CD14-positive monocyte (primary cell): ENCODE results near the gene NTN5. TPM values are rescaled to one million over a fixed set of nuclear protein-coding genes. Genes with fewer than 3 reads are reported as not detected.
A peak's percentile ranks its signal among the peaks of the same experiment; 100 is the strongest.

ENCODE experiments used
- DNase-seq, 3 donors: peaks; one replicate each; pipeline ENCODE4 v3.0.0-alpha.2; 2011 to 2022
- H2AFZ ChIP-seq: 2 replicates; pipeline ENCODE4 v1.6.0; 2012; ENCODE audit warnings: mild to moderate bottlenecking, low read depth, low read length, inconsistent platforms; ENCODE audit not compliant: insufficient read depth, poor library complexity, severe bottlenecking
- H3K27ac ChIP-seq, 2 donors: 1 replicate in 1 of 2; 2 replicates in 1 of 2; pipeline ENCODE4 v1.5.1; 2012 to 2013; ENCODE audit warnings: low read length in 2 of 2, control low read depth in 1 of 2, inconsistent platforms in 1 of 2, low read depth in 1 of 2, mild to moderate bottlenecking in 1 of 2
- H3K27me3 ChIP-seq, 2 donors: one replicate each; pipeline versions ENCODE4 v1.6.0 to v1.6.1; 2011 to 2013; ENCODE audit warnings: low read length in 2 of 2; ENCODE audit not compliant: control insufficient read depth in 2 of 2, insufficient read depth in 2 of 2
- H3K36me3 ChIP-seq, 2 donors: replicated peaks in 1 of 2; 1 replicate in 1 of 2; 2 replicates in 1 of 2; pipeline versions ENCODE4 v1.5.1 to v1.6.1; 2012 to 2013; ENCODE audit warnings: low read length in 2 of 2, control low read depth in 1 of 2, inconsistent platforms in 1 of 2, mild to moderate bottlenecking in 1 of 2; ENCODE audit not compliant: insufficient read depth in 2 of 2, control insufficient read depth in 1 of 2
- H3K4me1 ChIP-seq, 2 donors: 1 replicate in 1 of 2; 2 replicates in 1 of 2; pipeline versions ENCODE4 v1.5.1 to v1.6.1; 2012 to 2013; ENCODE audit warnings: low read length in 2 of 2, control low read depth in 1 of 2, inconsistent platforms in 1 of 2, mild to moderate bottlenecking in 1 of 2, moderate library complexity in 1 of 2; ENCODE audit not compliant: insufficient read depth in 2 of 2, control insufficient read depth in 1 of 2
- H3K4me2 ChIP-seq: replicated peaks from 2 replicates; pipeline ENCODE3; 2012; ENCODE audit warnings: low read length, moderate library complexity, mild to moderate bottlenecking; ENCODE audit not compliant: poor library complexity, severe bottlenecking; ENCODE audit errors: extremely low read depth
- H3K4me3 ChIP-seq, 3 experiments: fragments of 200-600 bp in 1 of 3; sonication (generic) in 1 of 3; replicated peaks in 1 of 3; 1 replicate in 2 of 3; 2 replicates in 1 of 3; pipeline ENCODE4 v1.5.1; 2011 to 2013; ENCODE audit warnings: low read length in 3 of 3, mild to moderate bottlenecking in 3 of 3, control low read depth in 2 of 3, low read depth in 2 of 3, inconsistent platforms in 1 of 3, moderate library complexity in 1 of 3
- H3K79me2 ChIP-seq: 2 replicates; pipeline ENCODE4 v1.6.0; 2012; ENCODE audit warnings: mild to moderate bottlenecking, control low read depth, inconsistent platforms, low read length, moderate library complexity; ENCODE audit not compliant: insufficient read depth
- H3K9ac ChIP-seq: 2 replicates; pipeline ENCODE4 v1.6.0; 2017; ENCODE audit warnings: low read length, mild to moderate bottlenecking; ENCODE audit not compliant: insufficient read depth, poor library complexity, severe bottlenecking
- H3K9me3 ChIP-seq, 2 donors: replicated peaks in 1 of 2; 1 replicate in 1 of 2; 2 replicates in 1 of 2; pipeline versions ENCODE4 v1.5.1 to v1.6.1; 2012 to 2013; ENCODE audit warnings: low read length in 2 of 2, control low read depth in 1 of 2; ENCODE audit not compliant: control insufficient read depth in 1 of 2, insufficient read depth in 1 of 2
- H4K20me1 ChIP-seq: 2 replicates; pipeline ENCODE4 v1.6.0; 2012; ENCODE audit warnings: mild to moderate bottlenecking, low read length, control low read depth, moderate library complexity; ENCODE audit not compliant: insufficient read depth
- H3K27ac Mint-ChIP-seq, 7 donors: one replicate each; pipeline ENCODE4 v1.8.0; 2020; ENCODE audit warnings: mild to moderate bottlenecking in 7 of 7, mixed read lengths in 7 of 7, moderate library complexity in 6 of 7, inconsistent platforms in 2 of 7
- H3K27me3 Mint-ChIP-seq, 3 donors: one replicate each; pipeline ENCODE4 v1.8.0; 2021 to 2022; ENCODE audit warnings: low read depth in 3 of 3, mild to moderate bottlenecking in 3 of 3, mixed read lengths in 3 of 3, moderate library complexity in 3 of 3, inconsistent platforms in 1 of 3
- H3K36me3 Mint-ChIP-seq, 2 donors: one replicate each; pipeline ENCODE4 v1.8.0; 2020; ENCODE audit warnings: mixed read lengths in 2 of 2, inconsistent platforms in 1 of 2, mild to moderate bottlenecking in 1 of 2
- H3K4me1 Mint-ChIP-seq: one replicate; pipeline ENCODE4 v1.8.0; 2020; ENCODE audit warnings: mild to moderate bottlenecking, mixed read lengths
- H3K4me3 Mint-ChIP-seq, 2 donors: one replicate each; pipeline ENCODE4 v1.8.0; 2020; ENCODE audit warnings: mild to moderate bottlenecking in 2 of 2, mixed read lengths in 2 of 2, moderate library complexity in 1 of 2
- H3K9me3 Mint-ChIP-seq, 7 donors: one replicate each; pipeline ENCODE4 v1.8.0; 2020 to 2022; ENCODE audit warnings: mixed read lengths in 7 of 7, mild to moderate bottlenecking in 6 of 7, moderate library complexity in 6 of 7, inconsistent platforms in 2 of 7
- CTCF ChIP-seq: fragments of 200-600 bp; IDR thresholded peaks from one replicate; pipeline ENCODE4 v1.8.0; 2022; ENCODE audit warnings: antibody characterized with exemption, mild to moderate bottlenecking
- WGBS: methylation state at CpG from one replicate; pipeline ENCODE4 v1.1.5; 2013; ENCODE audit warnings: missing lambda C conversion rate; ENCODE audit not compliant: insufficient coverage; 5-methylcytosine and 5-hydroxymethylcytosine counted together
- intact Hi-C, 2 donors: fragments of 100-400 bp; cut with micrococcal nuclease; formaldehyde crosslinking; loops; one replicate each; pipeline versions ENCODE4 v1.15.0 to v1.15.1; 2023
- polyA plus RNA-seq, 3 donors: library from polyadenylated mRNA; depleted of rRNA in 1 of 3; unstranded in 2 of 3; stranded (reverse) in 1 of 3; fragments of 300-500 nt in 2 of 3; fragments of >200 nt in 1 of 3; fragmentation: Illumina TruSeq in 2 of 3; gene quantifications; 1 replicate in 2 of 3; 2 replicates in 1 of 3; pipeline ENCODE4 v1.2.3, GENCODE V29; 2012 to 2021

Gene NTN5
- polyA plus RNA-seq, 3 donors, result 0.44 TPM; not detected in 2

GRCh38 chr19:48629599-48630295 is 43.1 kb downstream of the NTN5 start:
- Mint-ChIP-seq H3K9me3 (peaks cover 0 to 3% (median 0%) of the 10 kb centered on the region in 7 donors), H3K4me1 (peaks cover 56% of the 10 kb centered on the region), H3K4me3 (no peak overlapping the region), H3K27ac (peak overlapping the region in 2 of 7 donors; percentile 18 to 68), H3K27me3 (no peaks in the 10 kb centered on the region), H3K36me3 (peaks cover 30 to 51% of the 10 kb centered on the region in 2 donors)
- peaks cover 20% of the 10 kb centered on the region for H3K79me2 ChIP-seq
- no peak for DNase-seq
- no peak overlapping the region for H3K27ac ChIP-seq
- H3K36me3 ChIP-seq, result peaks cover 27 to 55% of the 10 kb centered on the region in 2 donors
- peaks cover 63 to 70% of the 10 kb centered on the region in 2 donors for H3K4me1 ChIP-seq
- no peaks in the 10 kb centered on the region for H3K27me3 ChIP-seq
- H3K4me2 ChIP-seq, result no peak overlapping the region
- no peak overlapping the region for H3K9ac ChIP-seq
- H4K20me1 ChIP-seq, result peaks cover 39% of the 10 kb centered on the region
- no peak for TF ChIP-seq CTCF
- intact Hi-C loops, result loop anchor here in 1 of 2 donors (10.0 kb wide), 2 partner anchors 305 to 335 kb away; partner anchors contain the start of genes EMP3 and FTL
- WGBS, result 86% methylated on average over 44 of the region's 48 CpGs
- H3K4me3 ChIP-seq, result no peak overlapping the region
- no peak overlapping the region for H2AFZ ChIP-seq
- H3K9me3 ChIP-seq, result no peaks in the 10 kb centered on the region

DNA sequence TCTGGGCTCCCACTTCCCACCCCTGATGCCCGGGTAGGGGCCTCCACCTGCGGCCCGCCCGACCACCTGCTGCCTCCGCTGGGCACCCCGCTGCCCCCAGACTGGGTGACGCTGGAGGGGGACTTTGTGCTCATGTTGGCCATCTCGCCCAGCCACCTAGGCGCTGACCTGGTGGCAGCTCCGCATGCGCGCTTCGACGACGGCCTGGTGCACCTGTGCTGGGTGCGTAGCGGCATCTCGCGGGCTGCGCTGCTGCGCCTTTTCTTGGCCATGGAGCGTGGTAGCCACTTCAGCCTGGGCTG is 43.6 kb downstream of the NTN5 start:
- Histone ChIP-seq H3K79me2 (peaks cover 22% of the 10 kb centered on the region), H4K20me1 (peaks cover 41% of the 10 kb centered on the region), H3K4me2 (no peak overlapping the region), H3K4me3 (no peak overlapping the region), H2AFZ (no peak overlapping the region), H3K9me3 (no peaks in the 10 kb centered on the region), H3K4me1 (peaks cover 63 to 70% of the 10 kb centered on the region in 2 donors), H3K9ac (no peak overlapping the region), H3K36me3 (peaks cover 27 to 55% of the 10 kb centered on the region in 2 donors), H3K27me3 (no peaks in the 10 kb centered on the region), H3K27ac (no peak overlapping the region)
- Mint-ChIP-seq H3K27me3 (no peaks in the 10 kb centered on the region), H3K27ac (no peak overlapping the region), H3K4me1 (peaks cover 58% of the 10 kb centered on the region), H3K36me3 (peaks cover 30 to 51% of the 10 kb centered on the region in 2 donors), H3K4me3 (no peak overlapping the region), H3K9me3 (peaks cover 0 to 3% (median 0%) of the 10 kb centered on the region in 7 donors)
- TF ChIP-seq CTCF, result no peak
- intact Hi-C loops, result no loop called here
- no peak for DNase-seq
- WGBS, result 99% methylated on average over 22 of the region's 22 CpGs
